HEK293T (cell line): ENCODE results near the gene DIPK1C.

Experiments
- CTCF ChIA-PET: fragments of 350-600 bp; formaldehyde crosslinking; extraction: SDS; loops from one replicate; lab custom pipeline; 2021; ENCODE audit warnings: antibody characterized with exemption, inconsistent platforms; lab: Yijun Ruan, JAX
- POLR2A ChIA-PET: fragments of 350-600 bp; formaldehyde crosslinking; extraction: SDS; loops from one replicate; lab custom pipeline; 2020; ENCODE audit warnings: antibody characterized with exemption, inconsistent platforms; lab: Yijun Ruan, JAX
- DNase-seq: peaks from one replicate; pipeline ENCODE4 v3.0.0; 2012; ENCODE audit warnings: mixed read lengths; ENCODE audit errors: extremely low spot score
- ARNT ChIP-seq: fragments of 450-650 bp; IDR thresholded peaks from 2 replicates; pipeline ENCODE4 v1.6.1; 2017; ENCODE audit warnings: mild to moderate bottlenecking
- BHLHE40 ChIP-seq: fragments of 450-650 bp; IDR thresholded peaks from 2 replicates; pipeline ENCODE4 v1.6.1; 2016; ENCODE audit warnings: mild to moderate bottlenecking, moderate library complexity, borderline replicate concordance
- CTBP1 ChIP-seq: fragments of 450-650 bp; IDR thresholded peaks from 2 replicates; pipeline ENCODE4 v1.6.1; 2016; ENCODE audit warnings: borderline replicate concordance
- ELF4 ChIP-seq: fragments of 450-650 bp; IDR thresholded peaks from 2 replicates; pipeline ENCODE4 v1.6.1; 2017; ENCODE audit warnings: antibody characterized with exemption
- FOXA1 ChIP-seq: fragments of 450-650 bp; IDR thresholded peaks from 2 replicates; pipeline ENCODE4 v1.6.1; 2016; ENCODE audit warnings: mild to moderate bottlenecking
- FOXK2 ChIP-seq: fragments of 450-650 bp; IDR thresholded peaks from 2 replicates; pipeline ENCODE4 v1.6.1; 2016; ENCODE audit warnings: mild to moderate bottlenecking
- FOXM1 ChIP-seq: fragments of 450-650 bp; IDR thresholded peaks from 2 replicates; pipeline ENCODE4 v1.6.1; 2017; ENCODE audit warnings: mild to moderate bottlenecking, borderline replicate concordance
- HDGF ChIP-seq: fragments of 450-650 bp; IDR thresholded peaks from 2 replicates; pipeline ENCODE4 v1.6.1; 2017; ENCODE audit warnings: antibody characterized with exemption, borderline replicate concordance
- L3MBTL2 ChIP-seq: fragments of 450-650 bp; conservative IDR thresholded peaks from 2 replicates; pipeline ENCODE4 v1.6.1; 2016; ENCODE audit warnings: mild to moderate bottlenecking
- LEF1 ChIP-seq: fragments of 450-650 bp; IDR thresholded peaks from 2 replicates; pipeline ENCODE4 v1.6.1; 2017; ENCODE audit warnings: mild to moderate bottlenecking, borderline replicate concordance
- NFRKB ChIP-seq: fragments of 450-650 bp; IDR thresholded peaks from 2 replicates; pipeline ENCODE4 v1.6.1; 2016; ENCODE audit warnings: mild to moderate bottlenecking, moderate library complexity
- SP1 ChIP-seq: fragments of 450-650 bp; IDR thresholded peaks from 2 replicates; pipeline ENCODE4 v1.6.1; 2017
- SUZ12 ChIP-seq: fragments of 450-650 bp; IDR thresholded peaks from 2 replicates; pipeline ENCODE4 v1.6.1; 2016; ENCODE audit warnings: mild to moderate bottlenecking
- TARDBP ChIP-seq: fragments of 450-650 bp; IDR thresholded peaks from 2 replicates; pipeline ENCODE4 v1.6.1; 2016
- ZNF384 ChIP-seq: fragments of 450-650 bp; IDR thresholded peaks from 2 replicates; pipeline ENCODE4 v1.6.1; 2016
- TF ChIP-seq, protein P1 (sequence below): fragments of 450-650 bp; IDR thresholded peaks from 2 replicates; pipeline ENCODE4 v1.6.1; 2016

DIPK1C gene

DNA sequence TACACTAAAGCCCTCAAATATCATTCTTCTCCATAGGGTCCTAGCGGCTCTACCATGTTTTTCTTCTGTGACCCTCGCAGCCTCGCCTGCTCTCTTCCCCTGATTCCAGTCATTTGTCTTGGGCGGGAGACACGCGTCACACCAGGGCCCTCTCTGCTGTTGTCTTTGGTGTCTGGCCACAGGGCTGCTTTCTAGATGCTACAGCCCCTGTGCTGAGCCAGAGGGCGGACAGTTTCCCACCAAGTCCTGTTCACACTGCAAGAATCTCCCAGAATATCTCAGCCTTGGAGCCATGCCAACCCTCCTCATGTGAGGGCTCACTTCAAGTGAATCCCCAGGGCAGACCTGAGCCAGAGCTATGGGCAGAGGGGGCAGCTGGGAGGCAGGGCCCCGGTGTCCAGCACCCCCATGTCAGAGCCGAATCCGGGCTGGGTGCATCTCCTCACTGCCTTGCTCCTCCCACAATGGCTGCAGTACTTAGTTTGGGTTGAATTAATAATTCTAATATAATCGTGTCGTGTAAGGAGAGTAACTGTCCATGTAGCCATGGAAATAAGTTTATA lies 42.1 kb downstream of the DIPK1C start:
- POLR2A ChIA-PET: no interaction called here
- no peak for DNase-seq
- TF ChIP-seq TARDBP (no peak), ZNF384 (no peak), SUZ12 (no peak), ELF4 (no peak)
- CTCF ChIA-PET: no interaction called here

DNA sequence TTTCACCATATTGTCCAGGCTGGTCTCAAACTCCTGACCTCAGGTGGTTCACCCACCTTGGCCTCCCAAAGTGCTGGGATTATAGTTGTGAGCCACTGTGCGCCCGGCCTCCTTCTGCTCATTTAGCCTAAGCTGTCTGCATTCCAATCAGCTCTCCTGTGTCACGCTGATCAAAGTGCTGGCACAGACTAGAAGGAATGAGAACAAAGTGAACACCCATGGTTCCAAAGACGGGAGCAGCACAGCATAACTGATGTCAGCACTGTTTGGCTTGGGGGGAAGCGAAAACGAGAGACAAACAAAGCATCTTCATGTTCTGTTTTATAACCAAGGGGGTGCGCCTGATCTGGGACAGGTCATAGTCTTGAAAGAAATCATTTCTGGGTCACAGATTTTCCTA lies 43.3 kb downstream of the DIPK1C start:
- TF ChIP-seq LEF1: no peak
- TF ChIP-seq NFRKB: no peak
- TF ChIP-seq ARNT: no peak
- no peak for TF ChIP-seq BHLHE40
- ChIA-PET CTCF (no interaction called here), POLR2A (no interaction called here)
- DNase-seq: no peak

DNA sequence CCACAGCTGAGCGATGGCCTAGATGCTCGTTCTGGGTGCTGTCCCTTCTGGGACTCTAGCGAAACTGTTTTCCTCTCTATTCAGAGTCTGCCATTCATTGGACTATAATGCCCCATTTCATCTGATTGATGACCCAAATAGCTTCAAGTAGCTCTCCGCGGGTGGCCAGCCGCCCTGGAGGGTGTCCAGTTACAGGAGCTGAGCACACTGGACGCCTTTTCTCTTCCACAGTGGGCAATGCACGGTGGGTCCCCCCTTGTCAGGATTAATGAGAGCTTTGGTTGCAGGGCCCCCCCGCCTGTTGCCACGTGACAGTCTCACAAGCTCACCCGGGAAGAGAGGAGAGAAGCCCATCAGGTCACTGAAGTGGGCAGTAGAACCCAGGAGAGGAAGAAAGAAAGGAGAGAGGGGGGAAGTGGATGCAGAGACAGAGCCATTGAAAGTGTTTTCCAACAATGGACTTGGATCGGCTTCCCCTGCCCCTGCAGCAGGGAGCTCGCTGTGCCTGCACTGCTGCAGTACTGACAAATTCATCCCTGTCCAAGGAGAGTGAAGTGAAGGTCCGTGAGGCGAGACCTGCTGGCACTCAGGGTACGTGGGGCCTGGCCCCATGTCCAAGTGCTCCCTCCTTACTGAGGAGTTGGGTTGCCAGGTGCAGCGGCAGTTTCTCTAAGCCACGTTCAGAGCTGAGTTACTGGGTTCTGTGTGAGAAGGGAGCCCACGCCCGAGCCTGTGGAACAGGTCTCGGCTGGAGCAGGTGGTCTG lies 44.8 kb downstream of the DIPK1C start:
- peak; percentile 11 for DNase-seq
- ChIA-PET POLR2A (interaction anchor here (0.6 kb wide), 1 partner anchor 8 kb away, joined by 3 read pairs; no protein-coding TSS in a partner anchor), CTCF (no interaction called here)
- TF ChIP-seq, protein P1, sequence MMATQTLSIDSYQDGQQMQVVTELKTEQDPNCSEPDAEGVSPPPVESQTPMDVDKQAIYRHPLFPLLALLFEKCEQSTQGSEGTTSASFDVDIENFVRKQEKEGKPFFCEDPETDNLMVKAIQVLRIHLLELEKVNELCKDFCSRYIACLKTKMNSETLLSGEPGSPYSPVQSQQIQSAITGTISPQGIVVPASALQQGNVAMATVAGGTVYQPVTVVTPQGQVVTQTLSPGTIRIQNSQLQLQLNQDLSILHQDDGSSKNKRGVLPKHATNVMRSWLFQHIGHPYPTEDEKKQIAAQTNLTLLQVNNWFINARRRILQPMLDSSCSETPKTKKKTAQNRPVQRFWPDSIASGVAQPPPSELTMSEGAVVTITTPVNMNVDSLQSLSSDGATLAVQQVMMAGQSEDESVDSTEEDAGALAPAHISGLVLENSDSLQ: peak; percentile 57
- TF ChIP-seq SP1: no peak

DNA sequence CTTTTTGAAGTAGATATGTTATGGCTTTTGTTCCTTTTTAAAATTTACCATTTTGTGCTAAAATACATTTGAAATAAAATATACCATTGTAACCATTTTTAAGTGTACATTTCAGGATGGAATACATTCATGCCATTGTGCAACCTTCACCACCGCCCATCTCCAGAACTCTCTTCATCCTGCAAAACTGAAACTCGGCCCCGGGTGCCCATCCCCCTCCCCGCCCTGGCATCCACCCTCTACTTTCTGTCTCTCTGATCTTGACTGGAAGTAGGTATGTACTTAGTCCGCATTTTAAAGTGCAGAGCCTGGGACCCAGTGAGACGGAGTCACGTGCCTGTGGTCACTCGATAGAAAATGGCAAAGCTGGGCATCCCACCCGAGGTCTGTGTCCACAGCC lies 45.6 kb downstream of the DIPK1C start:
- DNase-seq: no peak
- TF ChIP-seq, protein P1: no peak
- TF ChIP-seq SP1 (no peak), BHLHE40 (no peak), ARNT (no peak), FOXM1 (no peak), ELF4 (no peak), NFRKB (no peak), SUZ12 (no peak), FOXK2 (no peak)
- CTCF ChIA-PET: no interaction called here
- POLR2A ChIA-PET: no interaction called here

DNA sequence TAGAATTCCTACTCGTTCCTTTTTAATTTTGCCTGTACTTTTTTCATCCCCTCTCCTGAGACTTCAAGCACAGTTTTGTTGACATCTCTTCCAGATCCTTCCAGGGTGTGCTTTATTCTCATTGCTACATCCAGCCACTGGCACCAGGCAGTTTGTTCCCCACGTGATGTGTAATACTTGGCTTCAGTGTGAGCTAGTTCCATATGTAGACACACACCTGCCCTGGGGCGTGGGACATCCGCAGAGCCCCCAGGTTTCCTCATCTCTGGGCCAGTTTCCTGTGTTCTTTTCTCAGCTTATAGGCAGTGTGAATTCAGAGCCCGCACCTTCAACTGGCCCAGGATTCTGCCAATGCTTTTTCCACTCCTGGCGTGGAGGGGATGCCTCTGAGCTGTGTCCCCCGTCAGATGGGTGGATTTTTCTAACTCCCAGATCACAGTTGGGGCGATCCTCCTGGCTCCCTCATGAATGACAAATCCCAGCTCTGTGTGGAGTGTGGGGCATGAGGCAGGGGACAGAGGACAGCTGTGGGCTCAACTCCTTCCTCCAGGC lies 46.6 kb downstream of the DIPK1C start:
- TF ChIP-seq FOXM1: no peak
- TF ChIP-seq FOXA1: no peak
- TF ChIP-seq, protein P1: no peak
- TF ChIP-seq HDGF: no peak
- TF ChIP-seq SUZ12: no peak
- no peak for DNase-seq
- CTCF ChIA-PET: no interaction called here
- POLR2A ChIA-PET: no interaction called here

DNA sequence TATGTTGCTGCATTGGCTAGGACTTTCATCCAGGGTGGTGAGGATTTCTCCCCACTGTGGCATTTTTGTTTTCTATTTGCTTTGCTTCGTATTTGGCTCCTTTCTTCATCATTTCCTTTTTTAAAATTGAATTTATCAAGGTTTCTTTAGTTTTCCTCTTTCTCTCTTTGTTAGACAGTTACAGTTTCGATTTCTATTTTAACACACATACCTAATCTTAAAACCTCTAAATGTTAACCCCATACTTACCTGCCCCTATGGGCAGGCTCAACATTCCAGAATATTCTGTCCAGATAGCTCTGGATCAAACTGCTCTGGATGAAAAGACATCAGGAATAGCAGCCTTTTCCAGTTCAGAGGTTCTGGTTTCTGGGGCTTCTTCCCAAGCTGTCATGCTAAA lies 49.2 kb downstream of the DIPK1C start:
- TF ChIP-seq L3MBTL2 (no peak), ZNF384 (no peak), NFRKB (no peak), LEF1 (no peak), SUZ12 (no peak)
- no peak for DNase-seq
- POLR2A ChIA-PET: no interaction called here
- CTCF ChIA-PET: no interaction called here

DNA sequence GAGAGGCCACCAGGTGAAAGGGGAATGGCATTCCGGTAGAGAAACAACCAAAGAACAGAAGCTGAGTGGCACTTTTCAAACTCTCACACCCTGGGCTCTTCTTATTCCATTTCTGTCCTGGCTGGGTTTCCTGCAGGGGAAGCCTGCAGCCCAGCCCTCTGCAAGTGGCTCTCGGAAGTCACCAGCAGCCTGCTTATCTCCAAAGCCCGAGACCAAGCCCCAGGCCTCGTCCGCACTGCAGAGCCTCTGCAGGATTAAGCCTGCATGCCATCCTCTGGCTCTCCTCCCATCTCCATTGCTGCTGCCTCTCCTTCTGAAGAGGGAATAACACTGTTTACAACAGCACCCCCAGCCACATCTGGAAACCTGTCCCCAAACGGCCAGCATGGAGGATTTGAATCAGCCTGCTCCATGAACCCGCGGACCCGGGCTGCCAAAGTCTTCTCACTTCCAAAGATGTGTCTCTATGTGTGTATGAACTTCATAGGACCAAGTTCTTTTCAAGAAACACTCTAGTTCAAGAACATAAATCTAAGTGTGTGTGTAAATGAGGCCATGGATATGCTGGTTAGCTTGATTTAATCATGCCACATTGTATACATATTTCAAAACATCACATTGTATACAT lies 54.2 kb downstream of the DIPK1C start:
- no peak for DNase-seq
- POLR2A ChIA-PET: no interaction called here
- TF ChIP-seq LEF1 (no peak), ARNT (no peak), HDGF (no peak), FOXK2 (no peak), FOXM1 (no peak), NFRKB (no peak), ELF4 (no peak), FOXA1 (no peak), BHLHE40 (no peak), CTBP1 (no peak), SUZ12 (no peak), SP1 (no peak), TARDBP (no peak), L3MBTL2 (no peak), ZNF384 (no peak)
- TF ChIP-seq, protein P1: no peak
- CTCF ChIA-PET: no interaction called here
